ENCODE measurements around the gene TMEM17. TPM values are rescaled to one million over a fixed set of nuclear protein-coding genes. Genes with fewer than 3 reads are reported as not detected.
A peak's percentile ranks its signal among the peaks of the same experiment; 100 is the strongest.

Gene TMEM17
- total RNA-seq, 2 donors from 2014 or later = 0.32 to 0.70 TPM

DNA sequence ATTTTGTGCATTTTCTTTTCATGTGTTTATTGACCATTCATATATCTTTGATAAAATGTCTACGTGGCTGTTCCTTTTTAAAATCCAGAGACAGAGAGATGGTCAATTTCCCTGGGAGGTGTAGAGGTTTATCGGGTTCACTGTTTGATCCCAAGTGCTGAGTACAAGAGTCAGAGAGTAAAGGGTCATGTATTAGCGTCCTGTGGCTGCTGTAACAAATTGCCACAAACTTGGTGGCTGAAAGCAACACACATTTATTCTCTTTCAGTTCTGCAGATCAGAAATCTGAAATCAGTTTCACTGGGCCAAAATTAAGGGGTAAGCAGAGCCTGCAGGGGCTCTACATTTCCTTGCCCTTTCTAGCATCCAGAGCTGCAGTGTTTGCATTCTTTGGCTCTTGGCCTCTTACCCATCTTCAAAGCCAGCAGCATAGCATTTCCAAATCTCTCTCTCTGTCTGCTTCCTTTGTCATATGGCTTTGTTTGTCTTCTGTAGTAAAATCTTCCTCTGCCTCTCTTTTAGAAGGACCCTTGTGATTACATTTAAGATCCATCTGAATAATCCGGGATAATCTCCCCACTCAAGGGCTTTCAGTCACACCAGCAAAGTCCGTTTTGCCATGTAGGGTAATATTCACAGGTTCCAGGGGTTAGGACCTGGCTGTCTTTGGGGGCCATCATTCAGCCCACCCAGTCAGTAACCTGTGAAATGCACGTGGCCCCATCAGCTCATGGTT is 49.9 kb downstream of the TMEM17 start:
- peaks cover 11% of the 10 kb centered on the region for H3K27me3 Mint-ChIP-seq (ENCODE audit: low read depth)
- peak overlapping the region; percentile 22 to 61 for H3K4me3 Mint-ChIP-seq
- no peaks in the 10 kb centered on the region for H3K9me3 Mint-ChIP-seq
- H3K4me1 Mint-ChIP-seq (ENCODE audit: low read depth) = no peaks in the 10 kb centered on the region
- ATAC-seq (replicated peaks in 1 of 2) (no peak), DNase-seq (no peak)
- H3K27ac Mint-ChIP-seq = no peak overlapping the region
- H3K36me3 Mint-ChIP-seq (ENCODE audit: insufficient read depth in 2 of 2) = no peaks in the 10 kb centered on the region

DNA sequence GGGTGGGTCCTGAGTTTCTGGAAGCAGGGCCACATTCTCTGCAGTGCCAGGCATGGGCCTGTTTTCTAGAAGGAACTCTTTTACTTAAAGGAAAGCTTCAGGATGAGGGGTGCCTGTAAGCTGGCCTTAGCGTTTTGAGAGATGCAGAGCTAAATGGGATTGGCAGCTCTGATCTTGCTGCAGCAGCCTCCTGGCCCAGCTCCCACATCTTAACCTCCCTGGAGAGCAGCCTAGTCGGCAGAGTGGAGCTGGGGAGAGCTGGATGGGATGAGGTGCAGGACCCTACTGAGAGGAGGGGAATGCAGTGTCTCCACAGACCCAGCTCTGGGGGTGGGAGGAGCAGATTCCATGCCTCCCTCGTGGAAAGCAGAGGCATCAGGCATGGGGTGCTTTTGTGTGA is 52.0 kb downstream of the TMEM17 start:
- Mint-ChIP-seq H3K4me3 (no peak overlapping the region), H3K4me1 (ENCODE audit: low read depth) (no peaks in the 10 kb centered on the region), H3K27ac (no peak overlapping the region), H3K36me3 (ENCODE audit: insufficient read depth in 2 of 2) (no peaks in the 10 kb centered on the region), H3K9me3 (no peaks in the 10 kb centered on the region), H3K27me3 (ENCODE audit: low read depth) (peaks cover 11% of the 10 kb centered on the region)
- DNase-seq = no peak
- no peak for ATAC-seq (replicated peaks in 1 of 2)

DNA sequence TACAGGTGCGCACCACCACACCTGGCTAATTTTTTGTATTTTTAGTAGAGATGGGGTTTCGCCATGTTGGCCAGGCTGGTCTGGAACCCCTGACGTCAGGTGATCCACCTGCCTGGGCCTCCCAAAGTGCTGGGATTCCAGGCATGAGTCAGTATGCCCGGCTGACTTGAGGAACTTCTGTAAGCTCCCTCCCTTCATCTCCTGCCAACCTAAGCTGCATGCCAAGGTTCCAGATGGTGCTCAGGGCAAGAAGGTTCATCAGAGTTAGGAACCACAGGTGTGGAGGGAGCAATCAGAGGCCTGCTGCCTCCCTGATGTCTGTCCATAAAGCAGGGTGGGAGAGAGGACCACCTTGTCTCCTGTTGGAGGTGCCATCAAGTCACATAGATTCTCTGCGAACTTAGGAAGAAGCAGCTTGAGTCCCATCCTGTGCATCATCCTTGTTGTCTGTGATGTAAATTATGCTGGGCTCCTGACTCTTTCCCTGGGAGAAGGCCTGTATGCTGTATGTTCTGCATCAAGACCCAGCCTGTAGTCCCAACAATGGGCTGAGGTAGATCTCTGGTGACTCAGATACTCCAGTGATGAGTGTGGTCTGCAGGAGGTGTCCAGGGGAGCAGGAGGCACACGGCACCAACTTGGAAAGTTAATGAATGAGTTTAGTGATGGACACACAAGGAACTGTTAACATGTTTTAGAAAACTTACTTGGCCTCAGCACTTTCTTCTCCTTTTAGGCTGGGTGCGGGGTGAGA is 53.1 kb downstream of the TMEM17 start:
- H3K4me1 Mint-ChIP-seq (ENCODE audit: low read depth) = no peaks in the 10 kb centered on the region
- H3K9me3 Mint-ChIP-seq = no peaks in the 10 kb centered on the region
- H3K27ac Mint-ChIP-seq = no peak overlapping the region
- H3K36me3 Mint-ChIP-seq (ENCODE audit: insufficient read depth in 2 of 2) = no peaks in the 10 kb centered on the region
- DNase-seq (no peak), ATAC-seq (replicated peaks in 1 of 2) (no peak)
- peaks cover 11% of the 10 kb centered on the region for H3K27me3 Mint-ChIP-seq (ENCODE audit: low read depth)
- H3K4me3 Mint-ChIP-seq = no peak overlapping the region

DNA sequence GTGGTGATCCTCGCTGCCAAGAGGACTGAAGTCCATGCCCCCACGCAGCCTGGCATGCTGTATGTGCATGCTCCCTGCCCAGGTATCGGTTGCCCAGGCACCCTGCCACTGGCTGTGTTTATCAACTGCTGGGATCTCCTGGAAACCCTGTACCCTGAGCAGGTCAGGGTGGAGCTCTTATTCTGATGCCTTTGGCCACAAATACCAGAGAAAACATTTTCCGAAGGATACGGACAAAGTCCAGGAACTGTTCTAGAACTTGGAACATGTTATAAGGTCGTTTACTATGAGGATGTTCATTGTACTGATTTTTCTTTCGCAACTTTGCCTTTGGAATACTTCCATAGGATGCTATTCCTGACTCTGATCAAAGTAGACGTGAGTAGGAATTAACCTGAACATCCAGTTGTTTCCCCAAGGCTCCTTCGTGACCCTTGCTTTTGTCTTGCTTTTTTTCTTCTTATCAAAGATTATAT is 55.2 kb downstream of the TMEM17 start:
- peaks cover 2% of the 10 kb centered on the region for H3K27me3 Mint-ChIP-seq (ENCODE audit: low read depth)
- ATAC-seq (replicated peaks in 1 of 2) (no peak), DNase-seq (no peak)
- H3K27ac Mint-ChIP-seq = no peak overlapping the region
- no peak overlapping the region for H3K4me3 Mint-ChIP-seq
- H3K36me3 Mint-ChIP-seq (ENCODE audit: insufficient read depth in 2 of 2) = no peaks in the 10 kb centered on the region
- no peaks in the 10 kb centered on the region for H3K4me1 Mint-ChIP-seq (ENCODE audit: low read depth)
- H3K9me3 Mint-ChIP-seq = no peaks in the 10 kb centered on the region

Other genes starting within 250 kb of the TMEM17 start
- gene EHBP1, start 199.5 kb upstream of the TMEM17 start, total RNA-seq = 10 to 100 TPM; 28.8 to 32.0 TPM

Measured in activated T-cell treated with anti-CD3 and anti-CD28 coated beads, Interleukin-2, amount 50 U/mL, for 72 hours (primary cell).